ENCODE measurements around the gene CABP2. TPM values are rescaled to one million over a fixed set of nuclear protein-coding genes. Genes with fewer than 3 reads are reported as not detected.
"Not testable (repeated sequence)": the region's sequence is repeated elsewhere in the genome, so short reads cannot be mapped to it uniquely, and the experiment has no call there.

Gene CABP2
- total and polyA plus RNA-seq, 12 donors, result not detected

- WGBS, 2 donors, result 85 to 87% methylated on average over 32 of the region's 32 CpGs
- no peak for DNase-seq
- H3K27me3 ChIP-seq, result peaks cover 0 to 6% (median 0%) of the 10 kb centered on the region in 7 donors
- no peaks in the 10 kb centered on the region for H3K36me3 ChIP-seq
- intact Hi-C loops (cut with DNase I), result no loop called here
- no peak for ATAC-seq
- H3K4me3 ChIP-seq, result no peak overlapping the region
- no peak overlapping the region for H3K27ac ChIP-seq
- H3K4me1 ChIP-seq, result no peaks in the 10 kb centered on the region
- TF ChIP-seq, protein P1, sequence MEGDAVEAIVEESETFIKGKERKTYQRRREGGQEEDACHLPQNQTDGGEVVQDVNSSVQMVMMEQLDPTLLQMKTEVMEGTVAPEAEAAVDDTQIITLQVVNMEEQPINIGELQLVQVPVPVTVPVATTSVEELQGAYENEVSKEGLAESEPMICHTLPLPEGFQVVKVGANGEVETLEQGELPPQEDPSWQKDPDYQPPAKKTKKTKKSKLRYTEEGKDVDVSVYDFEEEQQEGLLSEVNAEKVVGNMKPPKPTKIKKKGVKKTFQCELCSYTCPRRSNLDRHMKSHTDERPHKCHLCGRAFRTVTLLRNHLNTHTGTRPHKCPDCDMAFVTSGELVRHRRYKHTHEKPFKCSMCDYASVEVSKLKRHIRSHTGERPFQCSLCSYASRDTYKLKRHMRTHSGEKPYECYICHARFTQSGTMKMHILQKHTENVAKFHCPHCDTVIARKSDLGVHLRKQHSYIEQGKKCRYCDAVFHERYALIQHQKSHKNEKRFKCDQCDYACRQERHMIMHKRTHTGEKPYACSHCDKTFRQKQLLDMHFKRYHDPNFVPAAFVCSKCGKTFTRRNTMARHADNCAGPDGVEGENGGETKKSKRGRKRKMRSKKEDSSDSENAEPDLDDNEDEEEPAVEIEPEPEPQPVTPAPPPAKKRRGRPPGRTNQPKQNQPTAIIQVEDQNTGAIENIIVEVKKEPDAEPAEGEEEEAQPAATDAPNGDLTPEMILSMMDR (IDR thresholded peaks at IDR 0.05), result no peak
- H3K9me3 ChIP-seq, result no peaks in the 10 kb centered on the region
Observed at GRCh38 chr11:67519726-67520125, 3.5 kb downstream of the CABP2 start.

- H3K36me3 ChIP-seq, result no peaks in the 10 kb centered on the region
- WGBS, 2 donors, result 78 to 80% methylated on average over 10 of the region's 10 CpGs
- TF ChIP-seq, protein P1 (IDR thresholded peaks at IDR 0.05), result no peak
- H3K4me1 ChIP-seq, result no peaks in the 10 kb centered on the region
- DNase-seq (no peak), ATAC-seq (no peak)
- H3K9me3 ChIP-seq, result no peaks in the 10 kb centered on the region
- H3K4me3 ChIP-seq, result no peak overlapping the region
- peaks cover 0 to 8% (median 0%) of the 10 kb centered on the region in 7 donors for H3K27me3 ChIP-seq
- no peak overlapping the region for H3K27ac ChIP-seq
- intact Hi-C loops (cut with DNase I), result no loop called here
Observed at GRCh38 chr11:67517784-67518552, 5.3 kb downstream of the CABP2 start.

GRCh38 chr11:67516806-67517205 is 6.4 kb downstream of the CABP2 start:
- Histone ChIP-seq H3K36me3 (no peaks in the 10 kb centered on the region), H3K4me1 (no peaks in the 10 kb centered on the region), H3K4me3 (no peak overlapping the region), H3K9me3 (no peaks in the 10 kb centered on the region), H3K27me3 (peaks cover 0 to 15% (median 0%) of the 10 kb centered on the region in 7 donors), H3K27ac (no peak overlapping the region)
- DNase-seq (no peak), ATAC-seq (no peak)
- WGBS, 2 donors, result 92% methylated on average over 9 of the region's 9 CpGs
- intact Hi-C loops (cut with DNase I), result no loop called here
- TF ChIP-seq, protein P1 (IDR thresholded peaks at IDR 0.05), result no peak

GRCh38 chr11:67514116-67514515 is 9.1 kb downstream of the CABP2 start:
- Histone ChIP-seq H3K9me3 (no peaks in the 10 kb centered on the region), H3K36me3 (no peaks in the 10 kb centered on the region), H3K4me1 (peaks cover 0 to 2% (median under 1%) of the 10 kb centered on the region in 9 donors), H3K4me3 (no peak overlapping the region), H3K27ac (no peak overlapping the region), H3K27me3 (peaks cover 0 to 15% (median 0%) of the 10 kb centered on the region in 7 donors)
- 79 to 83% methylated on average over 7 of the region's 7 CpGs for WGBS, 2 donors
- DNase-seq, result no peak
- TF ChIP-seq, protein P1 (IDR thresholded peaks at IDR 0.05), result no peak
- no peak for ATAC-seq
- intact Hi-C loops (cut with DNase I), result no loop called here

GRCh38 chr11:67511558-67511957 is 11.7 kb downstream of the CABP2 start:
- intact Hi-C loops (cut with DNase I); H3K36me3 ChIP-seq: not testable (repeated sequence)
- WGBS, 2 donors, result 90 to 92% methylated on average over 4 of the region's 4 CpGs

More at GRCh38 chr11:67511558-67511957, 11.7 kb downstream of the CABP2 start:
- Histone ChIP-seq H3K4me1 (peaks cover 5 to 20% (median 14%) of the 10 kb centered on the region in 9 donors), H3K27me3 (peaks cover 0 to 15% (median 0%) of the 10 kb centered on the region in 7 donors)
- not testable (repeated sequence) for H3K9me3 ChIP-seq, H3K4me3 ChIP-seq, DNase-seq, ATAC-seq, H3K27ac ChIP-seq
